ENCODE results near the gene SPAG5. TPM values are rescaled to one million over a fixed set of nuclear protein-coding genes. Genes with fewer than 3 reads are reported as not detected.

SPAG5 gene
- polyA plus RNA-seq, 4 donors, result 33.2 to 60.6 (median 51.5) TPM

Other genes starting within 250 kb of the SPAG5 start
- 10 to 100 TPM; 63.1 to 94.1 (median 88.9) TPM for gene POLDIP2, start 241.5 kb downstream of the SPAG5 start, polyA plus RNA-seq (ENCODE audit: insufficient read length in 4 of 4)
- not detected for gene SEBOX, start 233.8 kb downstream of the SPAG5 start, polyA plus RNA-seq (ENCODE audit: insufficient read length in 4 of 4)
- gene VTN, start 228.7 kb downstream of the SPAG5 start, polyA plus RNA-seq (ENCODE audit: insufficient read length in 4 of 4), result 10 to 100 TPM in 3 of 4 donors, 1 to 10 TPM in 1; 5.7 to 18.2 (median 14.4) TPM
- gene SARM1, start 227.3 kb downstream of the SPAG5 start, polyA plus RNA-seq (ENCODE audit: insufficient read length in 4 of 4), result 10 to 100 TPM; 10.4 to 16.2 (median 12.7) TPM
- gene SLC46A1, start 192.8 kb downstream of the SPAG5 start, polyA plus RNA-seq (ENCODE audit: insufficient read length in 4 of 4), result 10 to 100 TPM; 13.3 to 17.5 (median 15.0) TPM
- 10 to 100 TPM in 2 of 4 donors, 1 to 10 TPM in 1, under 1 TPM in 1; 0.30 to 13.9 (median 7.6) TPM for gene SLC13A2, start 125.4 kb downstream of the SPAG5 start, polyA plus RNA-seq (ENCODE audit: insufficient read length in 4 of 4)
- gene FOXN1, start 92.7 kb downstream of the SPAG5 start, polyA plus RNA-seq (ENCODE audit: insufficient read length in 4 of 4), result under 1 TPM; 0.16 to 0.85 (median 0.58) TPM
- gene UNC119, start 46.4 kb downstream of the SPAG5 start, polyA plus RNA-seq (ENCODE audit: insufficient read length in 4 of 4), result 10 to 100 TPM; 31.9 to 70.4 (median 51.6) TPM
- gene PIGS, start 27.5 kb downstream of the SPAG5 start, polyA plus RNA-seq (ENCODE audit: insufficient read length in 4 of 4), result 10 to 100 TPM; 37.5 to 99.7 (median 96.4) TPM
- gene ALDOC, start 22.1 kb downstream of the SPAG5 start, polyA plus RNA-seq (ENCODE audit: insufficient read length in 4 of 4), result 10 to 100 TPM in 3 of 4 donors, 1 to 10 TPM in 1; 6.1 to 30.3 (median 18.6) TPM
- gene RSKR, start 15.2 kb upstream of the SPAG5 start, polyA plus RNA-seq (ENCODE audit: insufficient read length in 4 of 4), result 10 to 100 TPM in 3 of 4 donors, 1 to 10 TPM in 1; 9.2 to 29.4 (median 15.1) TPM
- gene BLTP2, start 46.1 kb upstream of the SPAG5 start, polyA plus RNA-seq (ENCODE audit: insufficient read length in 4 of 4), result 10 to 100 TPM; 63.3 to 95.4 (median 82.0) TPM
- 10 to 100 TPM; 71.7 to 81.6 (median 78.3) TPM for gene SDF2, start 62.9 kb upstream of the SPAG5 start, polyA plus RNA-seq (ENCODE audit: insufficient read length in 4 of 4)
- 10 to 100 TPM; 54.9 to 73.2 (median 68.1) TPM for gene SUPT6H, start 63.2 kb upstream of the SPAG5 start, polyA plus RNA-seq (ENCODE audit: insufficient read length in 4 of 4)
- gene PROCA1, start 112.9 kb upstream of the SPAG5 start, polyA plus RNA-seq (ENCODE audit: insufficient read length in 4 of 4), result 1 to 10 TPM; 4.5 to 7.8 (median 7.3) TPM
- 100 to 1,000 TPM; 179 to 191 (median 185) TPM for gene RAB34, start 118.8 kb upstream of the SPAG5 start, polyA plus RNA-seq (ENCODE audit: insufficient read length in 4 of 4)
- 1,000 to 10,000 TPM in 2 of 4 donors, 100 to 1,000 TPM in 2; 896 to 1,307 (median 1,003) TPM for gene RPL23A, start 121.0 kb upstream of the SPAG5 start, polyA plus RNA-seq (ENCODE audit: insufficient read length in 4 of 4)
- 10 to 100 TPM in 3 of 4 donors, 1 to 10 TPM in 1; 2.9 to 18.8 (median 16.3) TPM for gene TLCD1, start 127.2 kb upstream of the SPAG5 start, polyA plus RNA-seq (ENCODE audit: insufficient read length in 4 of 4)
- 10 to 100 TPM in 1 of 4 donors, 1 to 10 TPM in 3; 2.8 to 13.2 (median 7.2) TPM for gene NEK8, start 129.8 kb upstream of the SPAG5 start, polyA plus RNA-seq (ENCODE audit: insufficient read length in 4 of 4)
- gene TRAF4, start 145.0 kb upstream of the SPAG5 start, polyA plus RNA-seq (ENCODE audit: insufficient read length in 4 of 4), result 100 to 1,000 TPM in 3 of 4 donors, 10 to 100 TPM in 1; 72.1 to 163 (median 109) TPM
- gene FAM222B, start 243.8 kb upstream of the SPAG5 start, polyA plus RNA-seq (ENCODE audit: insufficient read length in 4 of 4), result 10 to 100 TPM; 14.8 to 23.8 (median 21.6) TPM

Data from left renal pelvis (tissue), 4 donors.